IPS DF 6.9 (cell line): Measurements from ENCODE around the gene MAP1A.
"Not testable (repeated sequence)": the region's sequence is repeated elsewhere in the genome, so short reads cannot be mapped to it uniquely, and the experiment has no call there.

ENCODE experiments used
- DNase-seq: peaks from one replicate; pipeline ENCODE4 v3.0.0-alpha.2; 2013; ENCODE audit warnings: low read depth, low spot score
- H3K27ac ChIP-seq: one replicate; pipeline ENCODE4 v1.5.1; 2013; ENCODE audit warnings: low read length, control low read depth
- H3K27me3 ChIP-seq: 2 replicates; pipeline ENCODE4 v1.6.1; 2013; ENCODE audit warnings: mild to moderate bottlenecking, low read length; ENCODE audit not compliant: control insufficient read depth, insufficient read depth
- H3K36me3 ChIP-seq: 2 replicates; pipeline ENCODE4 v1.6.1; 2013; ENCODE audit warnings: low read length; ENCODE audit not compliant: control insufficient read depth, insufficient read depth
- H3K4me1 ChIP-seq: 2 replicates; pipeline ENCODE4 v1.6.1; 2013; ENCODE audit warnings: low read length; ENCODE audit not compliant: control insufficient read depth, insufficient read depth
- H3K4me3 ChIP-seq: 2 replicates; pipeline ENCODE4 v1.5.1; 2013; ENCODE audit warnings: mild to moderate bottlenecking, low read length
- H3K9me3 ChIP-seq: 2 replicates; pipeline ENCODE4 v1.6.1; 2013; ENCODE audit warnings: low read length, inconsistent platforms; ENCODE audit not compliant: control insufficient read depth, insufficient read depth
- WGBS: extraction: QIAGEN DNeasy Blood & Tissue Kit; methylation state at CpG from one replicate; pipeline ENCODE4 v1.1.7; 2013; ENCODE audit warnings: mixed read lengths, missing lambda C conversion rate; ENCODE audit not compliant: insufficient read length, insufficient coverage; 5-methylcytosine and 5-hydroxymethylcytosine counted together

Gene MAP1A

DNA sequence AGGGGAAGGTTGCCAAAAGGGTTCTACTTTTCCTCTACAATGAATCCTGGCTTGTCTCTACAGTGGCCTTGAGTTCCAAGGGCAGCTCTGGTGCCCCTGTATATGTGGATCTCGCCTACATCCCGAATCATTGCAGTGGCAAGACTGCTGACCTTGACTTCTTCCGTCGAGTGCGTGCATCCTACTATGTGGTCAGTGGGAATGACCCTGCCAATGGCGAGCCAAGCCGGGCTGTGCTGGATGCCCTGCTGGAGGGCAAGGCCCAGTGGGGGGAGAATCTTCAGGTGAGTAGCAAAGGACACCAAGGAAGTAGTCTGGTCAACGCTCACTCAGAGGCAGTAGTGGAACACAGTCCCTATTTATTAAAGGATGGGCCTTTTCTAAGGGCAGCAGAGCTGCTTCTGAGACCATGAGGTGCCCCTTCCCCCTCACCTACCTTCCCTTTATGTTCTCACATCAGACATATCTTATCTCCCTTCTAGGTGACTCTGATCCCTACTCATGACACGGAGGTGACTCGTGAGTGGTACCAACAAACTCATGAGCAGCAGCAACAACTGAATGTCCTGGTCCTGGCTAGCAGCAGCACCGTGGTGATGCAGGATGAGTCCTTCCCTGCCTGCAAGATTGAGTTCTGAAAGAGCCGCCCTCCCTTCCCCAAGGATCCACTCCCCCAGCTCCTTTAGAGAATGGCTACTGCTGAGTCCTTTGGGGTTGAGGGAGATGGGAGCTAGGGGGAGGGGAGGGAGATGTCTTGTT, 12.4 kb downstream of the MAP1A start:
- Histone ChIP-seq H3K36me3 (no peaks in the 10 kb centered on the region), H3K27me3 (no peaks in the 10 kb centered on the region), H3K4me1 (peaks cover 4% of the 10 kb centered on the region), H3K27ac (no peak overlapping the region), H3K4me3 (no peak overlapping the region), H3K9me3 (no peaks in the 10 kb centered on the region)
- no CpG with 5 or more reads among the region's 12 CpGs for WGBS
- DNase-seq: no peak

DNA sequence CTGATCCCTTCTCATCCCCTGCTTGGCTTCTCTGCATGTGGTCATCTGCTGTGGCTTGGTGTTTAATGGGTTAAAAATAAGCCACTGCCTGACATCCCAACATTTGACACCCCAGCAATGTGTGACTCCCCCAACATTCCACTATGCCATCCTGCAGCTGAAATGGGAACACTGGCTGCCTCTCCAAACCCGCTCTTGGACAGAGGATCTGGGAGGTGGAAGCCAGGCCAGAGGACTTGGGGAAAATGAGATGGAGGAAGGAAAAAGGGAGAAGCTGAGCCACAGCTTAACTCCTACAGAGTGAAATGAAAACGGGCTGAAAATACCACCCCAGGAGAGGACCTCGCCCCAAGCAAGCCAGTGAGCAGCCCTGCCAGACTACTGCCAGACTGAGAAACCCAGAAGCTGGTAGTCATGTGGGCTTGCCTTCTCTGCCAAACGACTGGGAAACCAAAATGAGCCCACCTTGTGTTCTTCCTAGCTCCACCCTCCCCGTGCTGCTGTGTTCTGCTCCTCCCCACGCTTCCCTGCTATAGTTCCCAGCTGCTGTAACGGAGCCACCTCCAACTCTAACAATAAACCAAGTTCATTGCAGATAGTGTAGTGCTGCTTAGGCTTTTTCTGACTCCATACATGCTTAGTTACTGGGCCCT, 13.7 kb downstream of the MAP1A start:
- no peak overlapping the region for H3K4me3 ChIP-seq
- no peaks in the 10 kb centered on the region for H3K9me3 ChIP-seq
- no peak for DNase-seq
- no peak overlapping the region for H3K27ac ChIP-seq
- H3K4me1 ChIP-seq: peaks cover 4% of the 10 kb centered on the region
- H3K27me3 ChIP-seq: no peaks in the 10 kb centered on the region
- no CpG with 5 or more reads among the region's 7 CpGs for WGBS
- H3K36me3 ChIP-seq: 0 out of 2 replicates have a peak, but pooled peaks cover 2% of the 10 kb centered on the region

DNA sequence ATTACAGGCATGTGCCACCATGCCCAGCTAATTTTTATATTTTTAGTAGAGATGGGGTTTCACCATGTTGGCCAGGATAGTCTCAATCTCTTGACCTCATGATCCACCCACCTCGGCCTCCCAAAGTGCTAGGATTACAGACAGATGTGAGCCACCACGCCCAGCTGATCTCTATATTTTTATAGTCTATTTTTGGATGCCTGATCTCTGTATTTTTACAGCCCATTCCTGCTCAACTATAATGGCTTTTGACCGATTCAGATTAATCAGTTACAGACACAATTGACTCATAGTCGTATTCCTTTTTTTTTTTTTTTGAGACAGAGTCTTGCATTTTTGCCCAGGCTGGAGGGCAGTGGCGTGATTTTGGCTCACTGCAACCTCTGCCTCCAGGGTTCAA, 15.4 kb downstream of the MAP1A start:
- not testable (repeated sequence) for DNase-seq, H3K4me3 ChIP-seq, H3K4me1 ChIP-seq, H3K27me3 ChIP-seq, H3K27ac ChIP-seq, H3K36me3 ChIP-seq, H3K9me3 ChIP-seq
- no CpG with 5 or more reads among the region's 5 CpGs for WGBS

DNA sequence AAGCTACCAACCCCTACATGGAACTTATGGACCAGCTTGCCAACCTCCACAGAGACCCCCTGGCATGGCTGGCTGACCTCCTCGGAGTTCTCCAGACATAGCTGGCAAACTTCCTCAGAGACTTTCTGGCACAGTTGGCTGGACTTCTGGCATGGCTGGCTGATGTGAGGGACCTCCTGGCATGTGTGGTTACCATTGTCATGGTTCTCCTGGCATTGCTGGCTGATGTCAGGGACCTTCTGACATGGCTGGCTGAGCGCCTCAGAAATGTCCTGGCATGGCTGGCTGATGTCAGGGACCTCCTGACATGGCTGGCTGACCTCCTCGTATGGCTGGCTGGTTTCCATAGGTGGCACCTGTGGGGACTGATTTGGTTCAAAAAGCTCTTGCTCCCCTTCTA, 17.5 kb downstream of the MAP1A start:
- Histone ChIP-seq H3K36me3 (0 out of 2 replicates have a peak, but pooled peaks cover 2% of the 10 kb centered on the region), H3K4me1 (peaks cover 1% of the 10 kb centered on the region; the same call in 1 of the 2 replicates), H3K9me3 (no peaks in the 10 kb centered on the region), H3K27ac (no peak overlapping the region), H3K4me3 (no peak overlapping the region), H3K27me3 (no peaks in the 10 kb centered on the region)
- no peak for DNase-seq
- WGBS: no CpG with 5 or more reads among the region's 3 CpGs

DNA sequence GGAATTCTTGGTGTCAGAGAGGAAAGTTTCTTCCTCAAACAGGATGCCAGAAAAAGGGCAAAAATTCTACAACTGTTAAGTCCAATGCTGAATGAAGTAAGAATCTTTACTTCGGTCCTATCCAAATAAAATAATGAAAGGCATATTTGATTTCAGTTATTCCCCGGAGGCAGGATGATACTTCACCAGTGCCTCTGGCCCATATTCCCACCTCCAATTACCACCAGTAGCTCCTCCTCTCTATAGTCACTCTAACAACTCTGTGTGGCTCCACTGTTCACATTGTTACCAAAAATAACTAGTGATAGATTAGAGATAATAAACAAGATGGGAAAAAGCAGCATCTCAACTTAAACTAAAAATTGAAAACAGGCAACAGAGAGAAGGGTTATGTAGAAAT, 20.7 kb downstream of the MAP1A start:
- WGBS: no CpG with 5 or more reads among the region's 2 CpGs
- H3K36me3 ChIP-seq: 0 out of 2 replicates have a peak, but pooled peaks cover 2% of the 10 kb centered on the region
- H3K9me3 ChIP-seq: no peaks in the 10 kb centered on the region
- DNase-seq: no peak
- no peaks in the 10 kb centered on the region for H3K4me1 ChIP-seq
- no peaks in the 10 kb centered on the region for H3K27me3 ChIP-seq
- H3K27ac ChIP-seq: no peak overlapping the region
- no peak overlapping the region for H3K4me3 ChIP-seq

DNA sequence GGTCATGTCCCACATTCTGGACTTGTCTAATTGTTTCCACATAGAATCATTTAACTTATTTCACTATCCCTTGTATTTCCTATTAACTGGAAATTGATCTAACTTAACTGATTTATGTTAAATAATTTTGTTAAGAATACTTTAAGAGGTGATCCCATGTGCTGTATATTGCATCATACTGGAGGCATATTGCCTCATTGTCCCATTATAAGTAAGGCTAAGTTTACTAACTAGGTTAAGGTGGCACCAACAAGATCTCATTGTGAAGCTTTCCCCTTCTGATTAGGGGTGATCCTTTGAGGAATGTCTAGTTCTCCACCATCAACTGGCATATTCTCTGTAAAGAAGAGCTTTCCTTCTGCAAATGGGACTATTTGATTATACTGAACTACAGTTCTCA, 24.4 kb downstream of the MAP1A start:
- no peaks in the 10 kb centered on the region for H3K9me3 ChIP-seq
- H3K36me3 ChIP-seq: no peaks in the 10 kb centered on the region
- no peak for DNase-seq
- H3K27ac ChIP-seq: no peak overlapping the region
- no peaks in the 10 kb centered on the region for H3K4me1 ChIP-seq
- H3K27me3 ChIP-seq: no peaks in the 10 kb centered on the region
- H3K4me3 ChIP-seq: no peak overlapping the region

DNA sequence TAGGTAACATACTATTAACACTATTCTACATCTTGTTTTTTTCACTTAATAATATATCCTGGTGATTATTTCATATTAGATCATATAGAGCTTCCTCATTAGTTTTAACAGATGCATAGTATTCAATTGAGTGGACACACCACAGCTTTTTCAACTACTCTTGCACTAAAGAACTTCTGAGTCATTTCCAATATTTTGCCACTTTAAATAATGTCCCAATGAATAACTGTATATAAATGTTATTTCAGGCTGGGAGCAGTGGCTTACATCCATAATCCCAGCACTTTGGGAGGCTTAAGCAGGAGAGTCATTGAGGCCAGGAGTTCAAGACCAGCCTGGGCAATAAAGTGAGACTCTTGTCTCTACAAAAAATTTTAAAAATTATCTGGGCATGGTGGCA, 26.9 kb downstream of the MAP1A start:
- Histone ChIP-seq H3K4me1 (no peaks in the 10 kb centered on the region), H3K27ac (no peak overlapping the region), H3K9me3 (no peaks in the 10 kb centered on the region), H3K36me3 (no peaks in the 10 kb centered on the region), H3K27me3 (no peaks in the 10 kb centered on the region), H3K4me3 (no peak overlapping the region)
- no peak for DNase-seq

DNA sequence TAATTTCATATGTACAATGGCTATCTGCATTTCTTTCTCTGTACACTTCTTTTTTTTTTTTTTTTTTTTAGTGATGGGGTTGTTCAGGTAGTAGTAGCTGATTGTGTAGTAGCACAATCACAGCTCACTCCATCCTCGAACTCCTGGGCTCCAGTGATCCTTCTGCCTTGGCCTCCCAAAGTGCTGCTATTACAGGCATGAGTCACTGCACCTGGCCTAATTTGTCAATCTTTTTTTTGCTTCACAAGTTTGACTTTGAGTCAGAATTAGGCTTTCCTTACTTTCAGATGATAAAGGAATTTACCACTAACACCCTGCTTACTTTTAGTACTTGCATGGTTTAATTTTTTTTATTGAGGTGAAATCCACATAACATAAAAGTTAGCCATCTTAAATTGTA, 28.0 kb downstream of the MAP1A start:
- no peaks in the 10 kb centered on the region for H3K4me1 ChIP-seq
- H3K27ac ChIP-seq: no peak overlapping the region
- WGBS: no CpG with 5 or more reads among the region's 1 CpG
- no peak for DNase-seq
- no peak overlapping the region for H3K4me3 ChIP-seq
- H3K9me3 ChIP-seq: no peaks in the 10 kb centered on the region
- H3K36me3 ChIP-seq: no peaks in the 10 kb centered on the region
- H3K27me3 ChIP-seq: no peaks in the 10 kb centered on the region

DNA sequence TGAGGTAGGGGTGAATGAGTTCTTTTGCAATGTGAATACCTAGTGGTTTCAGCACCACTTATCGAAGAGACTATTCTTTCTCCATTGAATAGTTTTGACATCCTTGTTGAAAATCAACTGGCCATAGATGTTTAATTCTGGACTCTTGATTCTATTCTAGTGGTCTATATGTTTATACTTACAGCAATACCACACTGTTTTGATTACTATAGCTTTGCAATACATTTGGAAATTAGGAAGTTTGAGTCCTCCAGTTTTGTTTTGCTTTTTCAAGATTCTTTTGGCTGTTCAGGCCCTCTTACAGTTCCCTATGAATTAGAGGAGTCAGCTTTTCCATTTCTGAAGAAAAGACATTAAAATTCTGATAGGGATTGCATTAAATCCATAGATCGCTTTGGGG, 30.1 kb downstream of the MAP1A start:
- H3K27ac ChIP-seq: no peak overlapping the region
- H3K9me3 ChIP-seq: no peaks in the 10 kb centered on the region
- no peaks in the 10 kb centered on the region for H3K4me1 ChIP-seq
- WGBS: no CpG with 5 or more reads among the region's 2 CpGs
- no peak for DNase-seq
- no peak overlapping the region for H3K4me3 ChIP-seq
- H3K27me3 ChIP-seq: no peaks in the 10 kb centered on the region
- no peaks in the 10 kb centered on the region for H3K36me3 ChIP-seq

DNA sequence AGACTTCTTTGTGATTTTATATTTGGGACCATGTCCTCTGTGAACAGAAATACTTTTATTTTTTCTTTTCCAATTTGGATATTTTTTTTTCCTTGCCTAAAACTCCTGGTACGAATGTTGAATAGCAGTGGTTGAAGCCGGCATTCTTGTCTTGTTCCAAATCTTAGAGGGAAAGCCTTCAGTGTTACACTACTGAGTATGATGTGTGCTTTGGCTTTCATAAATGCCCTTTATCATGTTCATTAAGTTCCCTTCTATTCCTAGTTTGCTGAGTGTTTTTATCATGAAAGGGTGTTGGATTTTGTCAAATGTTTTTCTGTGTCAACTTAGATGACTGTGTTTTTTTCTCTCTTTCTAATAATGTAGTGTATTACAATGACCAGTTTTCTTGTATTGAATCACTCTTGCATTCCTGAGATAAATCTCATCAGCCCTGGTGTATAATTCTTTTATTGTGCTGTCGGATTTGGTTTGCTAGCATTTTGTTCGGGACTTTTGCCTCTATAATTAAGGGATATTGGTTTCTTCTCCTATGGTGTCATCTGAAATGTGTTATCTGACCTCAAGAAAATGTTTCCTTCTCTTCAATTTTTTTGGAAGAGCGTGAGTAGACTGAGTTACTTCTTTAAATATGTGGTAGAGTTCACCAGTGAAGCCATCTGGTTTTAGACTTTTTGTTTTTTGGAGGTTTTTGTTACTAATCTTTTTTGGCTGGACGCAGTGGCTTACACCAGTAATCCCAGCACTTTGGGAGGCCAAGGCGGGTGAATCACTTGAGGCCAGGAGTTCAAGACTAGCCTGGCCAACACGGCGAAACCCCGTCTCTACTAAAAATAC, 33.3 kb downstream of the MAP1A start:
- Histone ChIP-seq H3K4me1 (no peaks in the 10 kb centered on the region), H3K4me3 (no peak overlapping the region), H3K27me3 (no peaks in the 10 kb centered on the region), H3K27ac (no peak overlapping the region), H3K36me3 (no peaks in the 10 kb centered on the region), H3K9me3 (no peaks in the 10 kb centered on the region)
- no CpG with 5 or more reads among the region's 10 CpGs for WGBS
- DNase-seq: no peak
